SK-N-SH treated with all-trans-retinoic acid at 6 μM for 48 hours (cell line): ENCODE measurements around the gene IGFBP2.

Source experiments
- ATAC-seq: fragments of 200-7000 bp; cut with Tn5 transposase; 3 replicates; pipeline ENCODE4 v1.9.1; 2020; ENCODE audit warnings: mild to moderate bottlenecking, moderate library complexity
- ARNTL ChIP-seq: fragments of 450-650 bp; formaldehyde crosslinking; IDR thresholded peaks from 2 replicates; pipeline ENCODE4 v1.5.0; 2020; ENCODE audit warnings: low read depth, mild to moderate bottlenecking, moderate library complexity, borderline replicate concordance
- BACH2 ChIP-seq: fragments of 250-450 bp; sonication (Bioruptor Pico); IDR thresholded peaks from 2 replicates; pipeline ENCODE4 v1.9.0; 2021; ENCODE audit warnings: mild to moderate bottlenecking, borderline replicate concordance
- CSDC2 ChIP-seq: fragments of 250-450 bp; sonication (Bioruptor Pico); IDR thresholded peaks from 2 replicates; pipeline ENCODE4 v1.5.0; 2020; ENCODE audit warnings: mild to moderate bottlenecking, moderate library complexity
- ESRRG ChIP-seq: fragments of 250-450 bp; sonication (Bioruptor Pico); IDR thresholded peaks from 2 replicates; pipeline ENCODE4 v1.6.1; 2021; ENCODE audit warnings: mild to moderate bottlenecking
- ISL1 ChIP-seq: fragments of 250-450 bp; sonication (Bioruptor Pico); IDR thresholded peaks from 2 replicates; pipeline ENCODE4 v2.1.2; 2022; ENCODE audit warnings: mild to moderate bottlenecking, moderate library complexity
- OSR1 ChIP-seq: fragments of 250-450 bp; sonication (Bioruptor Pico); IDR thresholded peaks from 2 replicates; pipeline ENCODE4 v1.8.0; 2022; ENCODE audit warnings: moderate library complexity, mild to moderate bottlenecking, inconsistent platforms
- PPARA ChIP-seq: fragments of 250-450 bp; sonication (Bioruptor Pico); IDR thresholded peaks from 2 replicates; pipeline ENCODE4 v1.5.0; 2020; ENCODE audit warnings: mild to moderate bottlenecking, borderline replicate concordance
- RARB ChIP-seq: fragments of 250-450 bp; sonication (Bioruptor Pico); IDR thresholded peaks from 2 replicates; pipeline ENCODE4 v1.8.0; 2021; ENCODE audit warnings: mild to moderate bottlenecking, moderate library complexity
- SNAI2 ChIP-seq: fragments of 250-450 bp; sonication (Bioruptor Pico); IDR thresholded peaks from 2 replicates; pipeline ENCODE4 v1.5.0; 2020; ENCODE audit warnings: mild to moderate bottlenecking, moderate library complexity
- TOX ChIP-seq: fragments of 250-450 bp; sonication (Bioruptor Pico); IDR thresholded peaks from 2 replicates; pipeline ENCODE4 v1.8.0; 2021; ENCODE audit warnings: mild to moderate bottlenecking, moderate library complexity, borderline replicate concordance
- ZC3H10 ChIP-seq: fragments of 250-450 bp; sonication (Bioruptor Pico); IDR thresholded peaks from 2 replicates; pipeline ENCODE4 v1.5.1; 2021; ENCODE audit warnings: mild to moderate bottlenecking, moderate library complexity
- ZFP3 ChIP-seq: fragments of 250-450 bp; sonication (Bioruptor Pico); IDR thresholded peaks from 2 replicates; pipeline ENCODE4 v1.5.0; 2020; ENCODE audit warnings: mild to moderate bottlenecking, moderate library complexity
- ZFP30 ChIP-seq: fragments of 450-650 bp; formaldehyde crosslinking; IDR thresholded peaks from 2 replicates; pipeline ENCODE4 v1.5.0; 2022; ENCODE audit warnings: mild to moderate bottlenecking, moderate library complexity
- ZNF565 ChIP-seq: fragments of 450-650 bp; formaldehyde crosslinking; conservative IDR thresholded peaks from 2 replicates; pipeline ENCODE4 v1.5.0; 2020; ENCODE audit warnings: low read depth, mild to moderate bottlenecking, moderate library complexity
- ZNF70 ChIP-seq: fragments of 450-650 bp; formaldehyde crosslinking; IDR thresholded peaks from 2 replicates; pipeline ENCODE4 v1.5.0; 2020; ENCODE audit warnings: mild to moderate bottlenecking, moderate library complexity
- TF ChIP-seq, protein P1 (sequence below): fragments of 250-450 bp; sonication (Bioruptor Pico); IDR thresholded peaks from 2 replicates; pipeline ENCODE4 v1.8.0; 2020; ENCODE audit warnings: mild to moderate bottlenecking, moderate library complexity, borderline replicate concordance
- TF ChIP-seq, protein P2 (sequence below): fragments of 250-450 bp; sonication (Bioruptor Pico); IDR thresholded peaks from 2 replicates; pipeline ENCODE4 v1.5.0; 2020; ENCODE audit warnings: mild to moderate bottlenecking, moderate library complexity
- TF ChIP-seq, protein P3 (sequence below): fragments of 250-450 bp; sonication (Bioruptor Pico); IDR thresholded peaks from 2 replicates; pipeline ENCODE4 v1.5.1; 2021; ENCODE audit warnings: mild to moderate bottlenecking, moderate library complexity
- TF ChIP-seq, protein P4 (sequence below): fragments of 250-450 bp; sonication (Bioruptor Pico); IDR thresholded peaks from 2 replicates; pipeline ENCODE4 v1.8.0; 2021; ENCODE audit warnings: low read depth, mild to moderate bottlenecking, moderate library complexity, borderline replicate concordance
- TF ChIP-seq, protein P5 (sequence below): fragments of 250-450 bp; sonication (Bioruptor Pico); IDR thresholded peaks from 2 replicates; pipeline ENCODE4 v1.5.1; 2020; ENCODE audit warnings: low read depth, mild to moderate bottlenecking, moderate library complexity

Gene IGFBP2

DNA sequence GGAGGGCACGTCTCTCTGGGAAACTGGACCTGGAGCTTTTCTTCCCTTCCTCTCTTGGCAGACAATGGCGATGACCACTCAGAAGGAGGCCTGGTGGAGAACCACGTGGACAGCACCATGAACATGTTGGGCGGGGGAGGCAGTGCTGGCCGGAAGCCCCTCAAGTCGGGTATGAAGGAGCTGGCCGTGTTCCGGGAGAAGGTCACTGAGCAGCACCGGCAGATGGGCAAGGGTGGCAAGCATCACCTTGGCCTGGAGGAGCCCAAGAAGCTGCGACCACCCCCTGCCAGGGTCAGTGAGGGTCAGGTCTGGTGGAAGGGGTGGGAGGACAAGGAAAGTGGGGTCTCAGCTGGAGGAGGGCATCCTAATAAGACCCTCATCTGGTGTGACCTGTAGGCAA lies 27.3 kb downstream of the IGFBP2 start:
- no peak for TF ChIP-seq OSR1 (CRISPR knock-in tag)
- TF ChIP-seq CSDC2 (CRISPR knock-in tag), result no peak
- TF ChIP-seq SNAI2 (CRISPR knock-in tag), result no peak
- no peak for TF ChIP-seq PPARA (CRISPR knock-in tag)
- no peak for TF ChIP-seq ZFP30 (CRISPR knock-in tag)
- TF ChIP-seq, protein P1, sequence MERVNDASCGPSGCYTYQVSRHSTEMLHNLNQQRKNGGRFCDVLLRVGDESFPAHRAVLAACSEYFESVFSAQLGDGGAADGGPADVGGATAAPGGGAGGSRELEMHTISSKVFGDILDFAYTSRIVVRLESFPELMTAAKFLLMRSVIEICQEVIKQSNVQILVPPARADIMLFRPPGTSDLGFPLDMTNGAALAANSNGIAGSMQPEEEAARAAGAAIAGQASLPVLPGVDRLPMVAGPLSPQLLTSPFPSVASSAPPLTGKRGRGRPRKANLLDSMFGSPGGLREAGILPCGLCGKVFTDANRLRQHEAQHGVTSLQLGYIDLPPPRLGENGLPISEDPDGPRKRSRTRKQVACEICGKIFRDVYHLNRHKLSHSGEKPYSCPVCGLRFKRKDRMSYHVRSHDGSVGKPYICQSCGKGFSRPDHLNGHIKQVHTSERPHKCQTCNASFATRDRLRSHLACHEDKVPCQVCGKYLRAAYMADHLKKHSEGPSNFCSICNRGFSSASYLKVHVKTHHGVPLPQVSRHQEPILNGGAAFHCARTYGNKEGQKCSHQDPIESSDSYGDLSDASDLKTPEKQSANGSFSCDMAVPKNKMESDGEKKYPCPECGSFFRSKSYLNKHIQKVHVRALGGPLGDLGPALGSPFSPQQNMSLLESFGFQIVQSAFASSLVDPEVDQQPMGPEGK, result no peak
- no peak for TF ChIP-seq RARB
- no peak for TF ChIP-seq ZFP3 (CRISPR knock-in tag)
- TF ChIP-seq ZNF70 (CRISPR knock-in tag), result no peak
- ATAC-seq, result no peak

DNA sequence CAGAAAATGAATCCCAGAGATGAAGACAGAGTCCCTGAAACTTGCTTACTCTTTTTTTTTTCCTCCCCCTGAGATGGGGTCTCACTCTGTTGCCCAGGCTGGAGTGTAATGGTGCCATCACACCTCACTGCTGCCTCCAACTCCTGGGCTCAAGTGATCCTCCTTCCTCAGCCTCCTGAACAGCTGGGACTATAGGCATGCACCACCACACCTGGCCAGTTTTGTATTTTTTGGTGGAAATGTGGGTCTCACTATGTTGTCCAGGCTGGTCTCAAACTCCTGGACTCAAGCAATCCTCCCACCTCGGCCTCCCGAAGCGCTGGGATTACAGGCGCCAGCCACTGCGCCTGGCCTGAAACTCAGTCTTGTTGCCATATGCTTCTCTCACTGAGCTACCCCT lies 27.8 kb downstream of the IGFBP2 start:
- no peak for TF ChIP-seq ISL1 (CRISPR knock-in tag)
- no peak for TF ChIP-seq BACH2 (CRISPR knock-in tag)
- TF ChIP-seq, protein P1, result no peak
- no peak for TF ChIP-seq ARNTL (CRISPR knock-in tag)
- no peak for TF ChIP-seq ZNF70 (CRISPR knock-in tag)
- TF ChIP-seq CSDC2 (CRISPR knock-in tag), result no peak
- TF ChIP-seq, protein P2, sequence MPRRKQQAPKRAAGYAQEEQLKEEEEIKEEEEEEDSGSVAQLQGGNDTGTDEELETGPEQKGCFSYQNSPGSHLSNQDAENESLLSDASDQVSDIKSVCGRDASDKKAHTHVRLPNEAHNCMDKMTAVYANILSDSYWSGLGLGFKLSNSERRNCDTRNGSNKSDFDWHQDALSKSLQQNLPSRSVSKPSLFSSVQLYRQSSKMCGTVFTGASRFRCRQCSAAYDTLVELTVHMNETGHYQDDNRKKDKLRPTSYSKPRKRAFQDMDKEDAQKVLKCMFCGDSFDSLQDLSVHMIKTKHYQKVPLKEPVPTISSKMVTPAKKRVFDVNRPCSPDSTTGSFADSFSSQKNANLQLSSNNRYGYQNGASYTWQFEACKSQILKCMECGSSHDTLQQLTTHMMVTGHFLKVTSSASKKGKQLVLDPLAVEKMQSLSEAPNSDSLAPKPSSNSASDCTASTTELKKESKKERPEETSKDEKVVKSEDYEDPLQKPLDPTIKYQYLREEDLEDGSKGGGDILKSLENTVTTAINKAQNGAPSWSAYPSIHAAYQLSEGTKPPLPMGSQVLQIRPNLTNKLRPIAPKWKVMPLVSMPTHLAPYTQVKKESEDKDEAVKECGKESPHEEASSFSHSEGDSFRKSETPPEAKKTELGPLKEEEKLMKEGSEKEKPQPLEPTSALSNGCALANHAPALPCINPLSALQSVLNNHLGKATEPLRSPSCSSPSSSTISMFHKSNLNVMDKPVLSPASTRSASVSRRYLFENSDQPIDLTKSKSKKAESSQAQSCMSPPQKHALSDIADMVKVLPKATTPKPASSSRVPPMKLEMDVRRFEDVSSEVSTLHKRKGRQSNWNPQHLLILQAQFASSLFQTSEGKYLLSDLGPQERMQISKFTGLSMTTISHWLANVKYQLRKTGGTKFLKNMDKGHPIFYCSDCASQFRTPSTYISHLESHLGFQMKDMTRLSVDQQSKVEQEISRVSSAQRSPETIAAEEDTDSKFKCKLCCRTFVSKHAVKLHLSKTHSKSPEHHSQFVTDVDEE (CRISPR knock-in tag), result no peak
- no peak for TF ChIP-seq ZC3H10 (CRISPR knock-in tag)
- TF ChIP-seq ZFP3 (CRISPR knock-in tag), result no peak
- no peak for TF ChIP-seq TOX
- TF ChIP-seq, protein P3, sequence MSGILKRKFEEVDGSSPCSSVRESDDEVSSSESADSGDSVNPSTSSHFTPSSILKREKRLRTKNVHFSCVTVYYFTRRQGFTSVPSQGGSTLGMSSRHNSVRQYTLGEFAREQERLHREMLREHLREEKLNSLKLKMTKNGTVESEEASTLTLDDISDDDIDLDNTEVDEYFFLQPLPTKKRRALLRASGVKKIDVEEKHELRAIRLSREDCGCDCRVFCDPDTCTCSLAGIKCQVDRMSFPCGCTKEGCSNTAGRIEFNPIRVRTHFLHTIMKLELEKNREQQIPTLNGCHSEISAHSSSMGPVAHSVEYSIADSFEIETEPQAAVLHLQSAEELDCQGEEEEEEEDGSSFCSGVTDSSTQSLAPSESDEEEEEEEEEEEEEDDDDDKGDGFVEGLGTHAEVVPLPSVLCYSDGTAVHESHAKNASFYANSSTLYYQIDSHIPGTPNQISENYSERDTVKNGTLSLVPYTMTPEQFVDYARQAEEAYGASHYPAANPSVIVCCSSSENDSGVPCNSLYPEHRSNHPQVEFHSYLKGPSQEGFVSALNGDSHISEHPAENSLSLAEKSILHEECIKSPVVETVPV, result no peak
- TF ChIP-seq ESRRG (CRISPR knock-in tag), result no peak
- TF ChIP-seq, protein P4, sequence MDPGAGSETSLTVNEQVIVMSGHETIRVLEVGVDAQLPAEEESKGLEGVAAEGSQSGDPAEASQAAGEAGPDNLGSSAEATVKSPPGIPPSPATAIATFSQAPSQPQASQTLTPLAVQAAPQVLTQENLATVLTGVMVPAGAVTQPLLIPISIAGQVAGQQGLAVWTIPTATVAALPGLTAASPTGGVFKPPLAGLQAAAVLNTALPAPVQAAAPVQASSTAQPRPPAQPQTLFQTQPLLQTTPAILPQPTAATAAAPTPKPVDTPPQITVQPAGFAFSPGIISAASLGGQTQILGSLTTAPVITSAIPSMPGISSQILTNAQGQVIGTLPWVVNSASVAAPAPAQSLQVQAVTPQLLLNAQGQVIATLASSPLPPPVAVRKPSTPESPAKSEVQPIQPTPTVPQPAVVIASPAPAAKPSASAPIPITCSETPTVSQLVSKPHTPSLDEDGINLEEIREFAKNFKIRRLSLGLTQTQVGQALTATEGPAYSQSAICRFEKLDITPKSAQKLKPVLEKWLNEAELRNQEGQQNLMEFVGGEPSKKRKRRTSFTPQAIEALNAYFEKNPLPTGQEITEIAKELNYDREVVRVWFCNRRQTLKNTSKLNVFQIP, result no peak
- TF ChIP-seq ZNF565 (CRISPR knock-in tag), result no peak
- no peak for TF ChIP-seq OSR1 (CRISPR knock-in tag)
- TF ChIP-seq, protein P5, sequence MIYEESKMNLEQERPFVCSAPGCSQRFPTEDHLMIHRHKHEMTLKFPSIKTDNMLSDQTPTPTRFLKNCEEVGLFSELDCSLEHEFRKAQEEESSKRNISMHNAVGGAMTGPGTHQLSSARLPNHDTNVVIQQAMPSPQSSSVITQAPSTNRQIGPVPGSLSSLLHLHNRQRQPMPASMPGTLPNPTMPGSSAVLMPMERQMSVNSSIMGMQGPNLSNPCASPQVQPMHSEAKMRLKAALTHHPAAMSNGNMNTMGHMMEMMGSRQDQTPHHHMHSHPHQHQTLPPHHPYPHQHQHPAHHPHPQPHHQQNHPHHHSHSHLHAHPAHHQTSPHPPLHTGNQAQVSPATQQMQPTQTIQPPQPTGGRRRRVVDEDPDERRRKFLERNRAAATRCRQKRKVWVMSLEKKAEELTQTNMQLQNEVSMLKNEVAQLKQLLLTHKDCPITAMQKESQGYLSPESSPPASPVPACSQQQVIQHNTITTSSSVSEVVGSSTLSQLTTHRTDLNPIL (CRISPR knock-in tag), result no peak
- no peak for ATAC-seq
